HG03342 (cell line): Measurements from ENCODE around the gene TOM1L2.
"Not testable (repeated sequence)": the region's sequence is repeated elsewhere in the genome, so short reads cannot be mapped to it uniquely, and the experiment has no call there.

ENCODE experiments used
- ATAC-seq: cut with Tn5 transposase; IDR thresholded peaks from one replicate; pipeline ENCODE4 v1.9.1; 2021; ENCODE audit warnings: mild to moderate bottlenecking, moderate library complexity; ENCODE audit not compliant: unreplicated experiment

TOM1L2 gene

DNA sequence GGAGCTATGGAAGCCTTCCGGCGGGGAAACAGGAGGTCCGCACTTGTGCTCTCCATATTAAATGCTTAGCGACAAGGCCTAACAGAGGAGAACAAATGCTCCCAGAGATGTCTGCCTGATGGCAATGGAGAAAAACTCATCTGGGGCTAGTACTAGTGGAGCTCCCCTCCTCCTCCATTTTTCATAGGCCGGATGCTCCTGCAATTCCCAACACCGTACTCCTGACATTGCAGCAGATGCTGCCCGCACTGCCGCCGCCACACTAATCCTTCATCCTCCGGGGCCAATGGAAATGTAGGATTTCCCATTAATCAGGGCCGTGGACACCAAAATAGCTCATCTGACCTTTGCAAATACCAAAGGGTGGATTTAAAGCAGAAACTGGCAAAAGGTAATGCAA is 27.5 kb downstream of the TOM1L2 start:
- ATAC-seq, result no peak

- ATAC-seq, result no peak
Observed at GRCh38 chr17:17944242-17944641, 28.0 kb downstream of the TOM1L2 start.

DNA sequence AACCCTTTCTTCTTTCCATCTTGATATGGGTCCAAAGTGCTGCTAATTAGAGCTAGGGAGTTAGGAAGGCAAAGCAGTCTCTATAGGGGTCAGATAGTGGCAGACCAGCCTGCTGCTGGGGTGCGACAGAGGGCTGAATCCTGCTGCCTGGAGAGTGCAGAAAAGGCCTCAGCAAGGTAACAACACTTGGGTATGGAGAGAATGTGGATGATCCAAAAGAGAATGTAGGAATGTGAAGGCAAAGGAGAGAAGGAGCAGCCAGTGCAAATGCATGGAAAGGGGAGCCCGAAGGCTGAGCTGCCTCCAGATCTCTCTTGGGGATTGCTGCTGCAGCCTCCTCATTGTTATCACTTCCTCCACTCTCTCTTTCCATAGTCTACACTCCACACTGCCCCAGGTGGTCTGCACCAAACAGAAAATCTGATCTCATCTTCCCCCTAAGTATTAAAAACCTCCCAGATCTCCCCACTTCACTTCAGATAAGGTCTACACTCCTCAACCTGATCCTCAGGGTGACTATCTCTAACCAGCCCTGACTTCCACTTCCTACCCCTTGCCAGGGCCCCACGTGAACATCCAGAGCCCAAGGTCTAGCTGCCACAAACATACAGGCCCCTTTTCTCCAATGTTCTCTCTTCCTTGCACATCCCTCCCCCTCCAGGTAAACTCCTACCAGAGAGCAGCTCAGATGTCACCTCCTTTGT is 28.8 kb downstream of the TOM1L2 start:
- no peak for ATAC-seq

DNA sequence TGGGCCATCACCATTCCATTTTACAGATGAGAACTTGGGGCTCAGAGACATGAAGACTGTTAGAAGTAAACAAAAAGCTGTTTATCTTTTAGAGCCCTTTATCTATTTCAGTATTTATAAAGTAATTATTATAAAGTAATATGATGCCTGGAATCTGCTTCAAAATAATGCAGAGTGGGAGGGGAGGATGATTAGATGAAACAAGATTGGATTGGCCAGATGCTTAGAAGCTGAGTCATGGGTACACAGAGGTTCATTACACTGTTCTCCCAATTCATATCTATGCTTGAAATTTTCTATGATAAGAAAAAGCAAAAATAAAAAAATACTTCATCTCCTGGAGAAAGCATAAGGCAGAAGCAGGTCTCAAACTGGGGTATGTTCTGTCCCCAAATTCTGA is 29.4 kb downstream of the TOM1L2 start:
- ATAC-seq, result no peak

DNA sequence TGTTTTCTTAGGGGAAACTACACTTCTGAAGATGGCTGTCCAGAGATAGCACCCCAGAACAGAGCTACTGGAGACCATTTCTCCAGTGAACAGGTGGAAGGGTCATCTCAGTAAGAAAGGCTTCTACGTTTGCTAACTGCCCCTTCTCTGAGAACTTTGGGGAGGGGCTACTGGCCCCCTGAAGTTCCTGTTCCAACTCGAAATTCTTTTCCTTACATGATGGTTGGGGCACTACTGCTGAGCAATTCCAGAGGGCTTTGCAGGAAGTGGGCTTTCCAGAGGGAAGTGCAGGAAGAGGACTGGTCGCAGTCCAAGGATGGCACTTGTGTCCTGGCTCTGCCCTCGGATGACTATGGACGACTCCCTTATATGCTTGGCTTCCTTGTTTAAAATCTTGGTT is 31.2 kb downstream of the TOM1L2 start:
- ATAC-seq, result no peak

DNA sequence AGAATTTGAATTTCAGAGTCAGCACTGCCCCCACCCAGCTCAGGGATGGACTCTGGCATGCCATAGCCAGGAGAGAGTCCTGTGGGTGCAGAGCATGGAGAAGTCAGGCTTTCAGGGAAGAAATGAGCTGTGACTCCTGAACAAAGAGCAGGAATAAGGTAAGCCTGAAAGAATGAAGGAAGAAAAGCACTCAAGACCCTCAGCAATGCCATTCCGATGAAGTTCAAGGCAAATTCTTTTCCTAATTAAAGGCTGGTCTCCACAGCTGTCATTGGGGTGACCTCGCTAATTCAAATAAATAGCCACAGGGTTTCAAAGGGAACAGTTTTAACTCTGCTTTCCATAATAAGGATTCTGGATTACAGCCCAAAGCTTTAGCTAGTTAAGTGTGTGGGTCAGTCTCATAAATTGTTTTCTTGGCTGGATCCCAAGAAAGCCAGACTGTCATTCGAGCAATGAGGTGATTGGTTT is 31.7 kb downstream of the TOM1L2 start:
- ATAC-seq, result no peak

DNA sequence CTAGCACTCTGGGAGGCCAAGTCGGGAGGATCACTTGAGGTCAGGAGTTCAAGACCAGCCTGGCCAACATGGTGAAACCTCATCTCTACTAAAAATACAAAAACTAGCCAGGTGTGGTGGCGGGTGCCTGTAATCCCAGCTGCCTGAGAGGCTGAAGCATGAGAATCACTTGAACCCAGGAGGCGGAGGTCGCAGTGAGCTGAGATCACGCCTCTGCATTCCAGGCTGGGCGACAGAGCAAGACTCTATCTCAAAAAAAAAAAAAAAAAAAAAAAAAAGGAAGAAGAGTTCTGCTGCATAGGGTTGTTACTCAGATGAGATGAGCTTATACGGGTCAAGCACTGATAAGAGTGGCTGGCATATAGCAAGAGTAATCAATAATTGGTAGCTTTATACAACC is 32.3 kb downstream of the TOM1L2 start:
- not testable (repeated sequence) for ATAC-seq

- ATAC-seq, result no peak
Observed at GRCh38 chr17:17938388-17939107, 33.7 kb downstream of the TOM1L2 start.

- ATAC-seq, result no peak
Observed at GRCh38 chr17:17937958-17938357, 34.2 kb downstream of the TOM1L2 start.

GRCh38 chr17:17937201-17937853 is 34.9 kb downstream of the TOM1L2 start:
- no peak for ATAC-seq

GRCh38 chr17:17935321-17936271 is 36.6 kb downstream of the TOM1L2 start:
- no peak for ATAC-seq

- no peak for ATAC-seq
Observed at GRCh38 chr17:17934806-17935205, 37.4 kb downstream of the TOM1L2 start.

DNA sequence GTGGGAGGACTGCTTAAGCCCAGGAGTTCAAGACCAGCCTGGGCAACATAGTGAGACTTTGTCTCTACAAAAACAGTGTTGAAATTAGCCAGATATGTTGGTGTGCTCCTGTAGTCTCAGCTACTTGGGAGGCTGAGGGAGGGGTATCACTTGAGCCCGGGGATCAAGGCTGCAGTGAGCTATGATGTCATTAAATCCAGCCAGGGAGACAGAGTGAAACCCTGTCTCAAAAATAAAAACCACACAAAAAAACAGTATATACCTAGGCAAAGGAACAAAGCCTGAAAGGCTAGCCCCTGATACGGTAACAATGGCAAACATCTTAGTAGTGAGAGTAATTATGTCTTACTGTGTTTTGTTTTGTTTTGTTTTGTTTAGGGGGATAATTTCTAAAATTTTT is 38.0 kb downstream of the TOM1L2 start:
- no peak for ATAC-seq

- no peak for ATAC-seq
Observed at GRCh38 chr17:17933775-17934174, 38.4 kb downstream of the TOM1L2 start.

- ATAC-seq, result no peak
Observed at GRCh38 chr17:17931159-17931558, 41.0 kb downstream of the TOM1L2 start.

GRCh38 chr17:17930674-17931073 is 41.5 kb downstream of the TOM1L2 start:
- ATAC-seq, result no peak

GRCh38 chr17:17929655-17930380 is 42.4 kb downstream of the TOM1L2 start:
- ATAC-seq, result no peak

DNA sequence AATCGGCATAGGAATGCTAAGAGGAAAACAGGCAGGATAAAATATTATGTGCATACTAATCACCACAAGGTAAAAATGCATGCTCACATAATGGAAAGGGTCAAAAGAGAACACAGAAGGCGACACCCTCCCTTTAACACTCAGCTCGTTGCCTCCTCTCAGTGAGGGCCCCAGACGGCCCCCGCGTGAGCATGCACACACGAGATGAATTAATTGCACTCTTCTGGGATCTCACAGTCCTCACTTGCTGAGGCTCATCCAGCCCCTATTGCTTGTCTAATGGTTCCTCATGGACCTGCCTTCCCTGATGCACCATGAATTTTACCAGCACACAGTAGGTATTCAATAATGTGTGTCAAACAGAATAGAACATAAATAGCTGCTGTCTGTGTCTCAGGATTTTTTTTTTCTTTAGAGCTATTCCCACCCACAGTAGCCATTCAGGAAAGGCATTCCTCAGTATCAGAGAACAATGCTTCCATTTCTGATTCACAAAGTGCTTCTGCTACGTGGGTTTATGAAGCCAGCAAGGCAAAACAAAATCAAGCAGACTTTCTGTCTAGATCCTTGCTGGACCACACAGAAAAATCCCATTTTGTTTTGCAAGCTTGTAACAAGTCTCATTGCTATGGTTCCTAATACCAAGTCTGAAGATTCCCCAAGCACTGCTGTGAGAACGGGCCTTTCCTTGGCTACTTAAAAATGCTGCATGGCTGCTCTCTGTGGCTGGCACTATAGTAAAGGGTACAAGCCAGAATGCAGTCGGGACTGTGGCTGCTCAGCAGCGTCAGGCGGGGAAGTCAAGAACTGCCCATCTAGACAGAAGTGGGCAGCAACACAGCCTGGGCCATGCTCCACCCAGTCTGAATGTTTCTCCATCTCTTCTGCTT is 43.6 kb downstream of the TOM1L2 start:
- no peak for ATAC-seq

DNA sequence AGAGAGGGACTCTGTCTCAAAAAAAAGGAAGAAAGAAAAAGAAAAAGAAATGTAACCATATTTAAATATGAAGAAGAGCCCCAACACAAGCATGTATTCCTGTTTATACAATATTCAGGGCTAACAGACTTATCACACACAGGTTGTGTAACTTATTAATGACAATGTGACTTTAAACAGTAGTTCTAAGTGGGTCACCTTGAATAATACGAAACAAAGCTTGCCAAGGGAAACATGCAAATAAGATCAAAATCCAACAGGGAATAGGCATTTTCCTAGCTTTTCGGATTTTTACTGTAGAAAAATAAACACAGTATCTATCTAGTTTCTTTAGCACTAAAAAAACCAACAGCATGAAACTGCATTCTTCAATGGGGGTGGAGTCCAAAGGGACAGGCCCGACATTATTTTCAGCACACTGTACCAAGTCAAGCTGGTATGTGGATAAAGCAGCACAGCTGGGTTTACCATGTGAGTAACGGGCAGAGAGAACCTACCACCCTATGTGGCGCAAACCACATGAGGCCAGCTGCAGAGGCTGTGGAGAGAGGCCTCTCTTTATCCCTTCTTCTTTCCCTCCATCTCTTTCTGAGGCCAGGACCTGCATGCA is 45.3 kb downstream of the TOM1L2 start:
- ATAC-seq, result no peak
